H1 (cell line): ENCODE results near the gene FHIT. TPM values are rescaled to one million over a fixed set of nuclear protein-coding genes. Genes with fewer than 3 reads are reported as not detected.

Source experiments
- JUND ChIP-seq: IDR thresholded peaks from 2 replicates; pipeline ENCODE4 v1.6.1; 2011; ENCODE audit warnings: mild to moderate bottlenecking, improper control_type of control experiment, low read length
- KDM1A ChIP-seq: fragments of 200-600, 300-600 bp; sonication (generic); IDR thresholded peaks from 2 replicates; pipeline ENCODE4 v1.7.1; 2016; ENCODE audit warnings: mild to moderate bottlenecking, low read length, borderline replicate concordance
- KDM4A ChIP-seq: IDR thresholded peaks from one replicate; pipeline ENCODE4 v1.7.1; 2012; ENCODE audit warnings: low read depth, mild to moderate bottlenecking, moderate library complexity, low read length, inconsistent platforms; ENCODE audit not compliant: severe bottlenecking
- polyA plus RNA-seq, 7 experiments: library from polyadenylated mRNA; depleted of rRNA in 3 of 7; stranded (reverse) in 5 of 7; unstranded in 2 of 7; fragments of >200 nt in 5 of 7; fragments of 200-250 nt in 2 of 7; gene quantifications; 1 replicate in 5 of 7; 2 replicates in 1 of 7; 4 replicates in 1 of 7; pipeline versions ENCODE4 v1.2.1 to v1.2.3, GENCODE V29; 2011 to 2013; ENCODE audit warnings: missing spikeins in 2 of 7, mixed read lengths in 2 of 7
- total RNA-seq: library from RNA; stranded (reverse); fragmentation: NEBNext Ultra II Directional; extraction: Animal tissue kit (Norgen Biotek cat#: 25700); gene quantifications from 2 replicates; pipeline ENCODE4 v1.2.1, GENCODE V29; 2021

The FHIT gene
- total and polyA plus RNA-seq, 2 of the 8 experiments (the other 6 are each of a cell fraction or from before 2014, with no cell fraction given) = 1.2 to 3.2 TPM

- no peak for TF ChIP-seq JUND
- TF ChIP-seq KDM4A = no peak
- TF ChIP-seq KDM1A = no peak
These were observed 816.3 kb downstream of the FHIT start (continued) for GRCh38 chr3:60434950-60435349.
